ENCODE results near the gene KDM6B.

- TF ChIP-seq POLR2A (IDR thresholded peaks at IDR 0.05): no peak
- TF ChIP-seq CTCF (IDR thresholded peaks at IDR 0.05): no peak
- TF ChIP-seq EP300 (IDR thresholded peaks at IDR 0.05): no peak
- TF ChIP-seq POLR2AphosphoS5 (IDR thresholded peaks at IDR 0.05): no peak
Measured at GRCh38 chr17:7839876-7840261, 5.9 kb downstream of the KDM6B start.

Data from stomach (tissue), 4 donors.